ENCODE measurements around the gene TRPV3. TPM values are rescaled to one million over a fixed set of nuclear protein-coding genes. Genes with fewer than 3 reads are reported as not detected.

The TRPV3 gene
- total and polyA plus RNA-seq, 2 of the 8 experiments (the other 6 are each of a cell fraction or from before 2014, with no cell fraction given) = 0.56 to 1.0 TPM

DNA sequence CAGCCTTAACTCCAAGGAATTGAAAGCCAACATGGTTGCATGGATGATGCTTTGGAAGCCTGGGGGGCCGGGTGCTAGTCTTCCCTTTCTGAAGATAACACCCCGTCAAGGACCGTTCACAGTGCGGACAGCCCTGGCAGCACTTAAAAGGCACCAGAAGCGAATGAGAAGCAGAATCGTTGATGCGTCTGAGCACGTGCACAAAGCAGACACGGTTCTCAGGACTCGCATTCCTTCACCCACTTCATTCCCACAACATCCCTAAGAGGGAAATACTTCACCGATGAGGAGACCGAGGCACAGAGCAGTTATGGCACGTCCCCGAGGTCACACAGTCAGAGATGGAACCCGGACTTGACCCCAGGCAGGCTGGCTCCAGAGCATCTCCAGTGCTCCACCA lies 37.4 kb upstream of the TRPV3 start:
- CTCF ChIA-PET (ENCODE audit: partially characterized antibody) = interaction anchor here (1.0 to 3.1 kb wide), 4 partner anchors 8 to 97 kb away, joined by 3 to 15 read pairs (median 3); no protein-coding TSS in a partner anchor
- TF ChIP-seq TAF7 (optimal IDR thresholded peaks at IDR 0.05; ENCODE audit: borderline replicate concordance, low read depth, low read length) (no peak), HDAC6 (IDR thresholded peaks at IDR 0.05; ENCODE audit: low read depth, low read length) (no peak), CEBPB (IDR thresholded peaks at IDR 0.05; ENCODE audit: low read depth, low read length) (no peak), POLR2AphosphoS5 (IDR thresholded peaks at IDR 0.05; ENCODE audit: low read depth, low read length) (no peak), SP1 (IDR thresholded peaks at IDR 0.05; ENCODE audit: low read depth, low read length) (no peak), CHD2 (IDR thresholded peaks at IDR 0.05; ENCODE audit: low read length) (no peak), HDAC2 (IDR thresholded peaks at IDR 0.05; ENCODE audit: borderline replicate concordance in 1 of 2, low read depth in 2 of 2, low read length in 2 of 2) (no peak), SP4 (IDR thresholded peaks at IDR 0.05; ENCODE audit: low read length) (no peak), JUND (IDR thresholded peaks at IDR 0.05; ENCODE audit: low read length) (no peak), RAD21 (IDR thresholded peaks at IDR 0.05 in 1 of 2, conservative IDR thresholded peaks at IDR 0.05 in 1 of 2; ENCODE audit: low read depth in 2 of 2, low read length in 2 of 2) (no peak), PHF8 (conservative IDR thresholded peaks at IDR 0.05; ENCODE audit: low read depth, low read length) (no peak), ASH2L (IDR thresholded peaks at IDR 0.05; ENCODE audit: low read length) (no peak), TEAD4 (IDR thresholded peaks at IDR 0.05; ENCODE audit: low read depth, low read length) (no peak), KDM4A (IDR thresholded peaks at IDR 0.05; ENCODE audit: low read depth, low read length, severe bottlenecking) (no peak)

More for the DNA sequence above, 37.4 kb upstream of the TRPV3 start:
- Histone ChIP-seq H4K91ac (replicated peaks; ENCODE audit: insufficient read length, low read length) (no peak overlapping the region), H3K4me1 (replicated peaks in 1 of 4; ENCODE audit: control insufficient read depth in 3 of 4, insufficient read depth in 4 of 4, low read length in 3 of 4) (no peaks in the 10 kb centered on the region; a peak in 1 of 7 replicates), H3K23me2 (ENCODE audit: low read depth, low read length) (no peaks in the 10 kb centered on the region), H3K4ac (replicated peaks; ENCODE audit: insufficient read length, low read depth, low read length) (no peak overlapping the region), H2AK5ac (ENCODE audit: low read depth, low read length) (no peak overlapping the region), H3K14ac (ENCODE audit: insufficient read length) (no peak overlapping the region), H3K56ac (replicated peaks; ENCODE audit: insufficient read length, low read depth, low read length) (no peak overlapping the region), H2BK15ac (ENCODE audit: low read length) (no peak overlapping the region), H3K9me3 (ENCODE audit: insufficient read depth in 2 of 2, low read depth in 1 of 2, low read length in 1 of 2) (no peaks in the 10 kb centered on the region), H3K36me3 (ENCODE audit: control insufficient read depth in 2 of 4, insufficient read depth in 4 of 4, low read length in 3 of 4) (0 out of 8 replicates have a peak, but pooled peaks cover 0 to under 1% (median 0%) of the 10 kb centered on the region in 4 experiments), H3K79me1 (ENCODE audit: low read depth, low read length) (no peaks in the 10 kb centered on the region), H3K23ac (ENCODE audit: insufficient read length) (no peak overlapping the region), H4K5ac (ENCODE audit: insufficient read length, low read depth, low read length) (no peak overlapping the region), H3K18ac (ENCODE audit: extremely low read depth, low read length) (no peak overlapping the region), H2AFZ (ENCODE audit: low read length) (no peak overlapping the region), H3K79me2 (ENCODE audit: control insufficient read depth in 1 of 2, insufficient read depth in 2 of 2, low read length in 2 of 2) (no peaks in the 10 kb centered on the region), H3K27ac (ENCODE audit: low read depth, low read length) (no peak overlapping the region), H2BK5ac (ENCODE audit: low read depth, low read length) (no peak overlapping the region; the same call in 1 of the 2 replicates), H4K8ac (ENCODE audit: extremely low read depth, insufficient read depth, low read length) (no peak overlapping the region; the same call in 1 of the 2 replicates), H3K9ac (replicated peaks in 1 of 4; ENCODE audit: extremely low read depth in 1 of 4, low read depth in 3 of 4, low read length in 3 of 4) (no peak overlapping the region), H3K4me2 (ENCODE audit: insufficient read depth in 1 of 2, low read depth in 2 of 2, low read length in 2 of 2) (no peak overlapping the region), H2BK12ac (ENCODE audit: low read depth, low read length) (no peak overlapping the region), H2BK20ac (ENCODE audit: low read length) (no peak overlapping the region), H2BK120ac (replicated peaks; ENCODE audit: low read depth, low read length) (no peak overlapping the region), H3K4me3 (ENCODE audit: extremely low read depth in 1 of 4, insufficient read depth in 2 of 4, low read depth in 3 of 4, low read length in 4 of 4) (no peak overlapping the region), H4K20me1 (replicated peaks in 1 of 2; ENCODE audit: control insufficient read depth in 1 of 2, insufficient read depth in 2 of 2, low read length in 2 of 2) (peaks cover 0 to 2% of the 10 kb centered on the region in 2 experiments), H3K27me3 (replicated peaks in 1 of 4; ENCODE audit: control insufficient read depth in 3 of 4, extremely low read depth in 1 of 4, insufficient read depth in 3 of 4, low read length in 3 of 4) (no peaks in the 10 kb centered on the region)
- FAIRE-seq (no peak), DNase-seq (ENCODE audit: low read depth in 1 of 2, low spot score in 2 of 2) (no peak)
- WGBS, 2 experiments (ENCODE audit: extremely low coverage in 1 of 2, insufficient coverage in 1 of 2, insufficient read length in 1 of 2, insufficient replicate concordance in 2 of 2, low coverage in 1 of 2, low lambda C conversion rate in 2 of 2, missing lambda C conversion rate in 1 of 2) = 94% methylated on average over 15 of the region's 15 CpGs; no CpG with 5 or more reads in 1 of the 2 experiments
- POLR2A ChIA-PET (ENCODE audit: partially characterized antibody) = interaction anchor here (1.2 kb wide), 1 partner anchor 44 kb away, joined by 3 read pairs; no protein-coding TSS in a partner anchor

Data from H1 (cell line).